ENCODE results near the gene FOXA2. TPM values are rescaled to one million over a fixed set of nuclear protein-coding genes. Genes with fewer than 3 reads are reported as not detected.

FOXA2 gene
- total and polyA plus RNA-seq, 2 donors (not counting 3 experiments of a cell fraction or from before 2014, with no cell fraction given) = not detected

DNA sequence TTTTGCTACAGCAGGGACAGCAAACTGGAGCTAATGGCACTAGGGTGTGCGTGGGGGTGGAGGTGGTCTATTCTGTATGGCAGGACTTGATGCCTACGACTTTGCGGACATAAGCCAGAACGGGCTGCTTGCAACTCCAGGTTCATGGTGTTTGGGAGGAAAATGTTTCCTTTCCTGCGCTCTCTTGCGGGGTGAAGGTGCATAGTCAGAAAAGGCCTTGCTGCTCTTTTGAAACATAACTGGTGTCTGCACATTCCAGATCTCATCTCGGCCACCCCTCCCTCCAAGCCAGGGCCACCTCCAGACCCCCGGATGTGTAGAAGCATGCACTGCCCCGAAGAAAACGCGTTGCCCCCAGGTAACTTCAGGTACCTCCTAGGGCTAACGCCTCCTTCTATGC is 8.1 kb downstream of the FOXA2 start:
- intact Hi-C loops (cut with micrococcal nuclease) = no loop called here

DNA sequence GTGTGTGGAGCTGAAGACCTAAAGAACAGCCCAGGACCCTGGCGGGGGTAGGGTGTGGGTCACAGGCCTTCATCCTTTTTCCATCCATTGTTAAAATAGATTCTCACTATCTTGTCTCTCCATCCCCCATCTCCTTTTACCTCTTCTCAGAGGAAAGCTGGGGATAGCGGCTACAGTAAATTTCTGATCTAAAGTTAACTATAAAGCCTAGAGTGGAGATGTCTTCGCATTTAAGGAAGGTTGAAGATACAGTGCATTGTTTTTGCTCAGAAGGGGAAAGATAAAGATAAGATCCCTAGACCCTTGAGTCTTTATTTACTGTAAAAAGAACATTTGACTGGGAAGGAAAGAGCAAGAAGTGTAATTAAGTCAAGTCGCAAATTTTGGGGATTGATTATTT is 8.6 kb downstream of the FOXA2 start:
- H3K27me3 ChIP-seq (ENCODE audit: control insufficient read depth in 2 of 2, insufficient read depth in 2 of 2, low read length in 2 of 2) = peaks cover 92 to 96% of the 10 kb centered on the region in 2 experiments
- no peak overlapping the region for H3K9ac ChIP-seq (replicated peaks; ENCODE audit: extremely low read depth, insufficient read depth, low read length)
- ChIA-PET POLR2A (no interaction called here), CTCF (interaction anchor here (0.9 kb wide), 1 partner anchor 10 kb away, joined by 3 read pairs; no protein-coding TSS in a partner anchor)
- intact Hi-C loops (cut with micrococcal nuclease) = no loop called here
- H3K36me3 ChIP-seq (ENCODE audit: control insufficient read depth in 2 of 2, extremely low read depth in 1 of 2, insufficient read depth in 2 of 2, low read length in 2 of 2) = no peaks in the 10 kb centered on the region
- dilution Hi-C loops (cut with MboI; ENCODE audit: extremely low pct_ligation_motif_present, low sequenced_read_pairs) = no loop called here
- H3K9me3 ChIP-seq (replicated peaks; ENCODE audit: control insufficient read depth, insufficient read depth, low read length) = no peaks in the 10 kb centered on the region
- DNase-seq (ENCODE audit: low read depth, low spot score) (no peak), FAIRE-seq (no peak)
- H3K9me1 ChIP-seq (replicated peaks; ENCODE audit: control insufficient read depth, extremely low read depth, insufficient read depth, low read length) = no peaks in the 10 kb centered on the region
- no peaks in the 10 kb centered on the region for H4K20me1 ChIP-seq (replicated peaks; ENCODE audit: control insufficient read depth, extremely low read depth, insufficient read depth, low read length)
- H3K4me1 ChIP-seq (ENCODE audit: control insufficient read depth, extremely low read depth, insufficient read depth, low read length) = no peaks in the 10 kb centered on the region
- H3K4me2 ChIP-seq (ENCODE audit: insufficient read depth, low read length) = no peak overlapping the region
- H3K27ac ChIP-seq (ENCODE audit: insufficient read depth, low read depth, low read length) = no peak overlapping the region
- no TSS peak for BruUV-seq (replicated peaks)
- no peak overlapping the region for H3K4me3 ChIP-seq (replicated peaks in 1 of 3; ENCODE audit: insufficient read depth in 1 of 3, low read depth in 1 of 3, low read length in 3 of 3)
- H2AFZ ChIP-seq (ENCODE audit: low read depth, low read length) = no peak overlapping the region
- no peak for TF ChIP-seq JUN (IDR thresholded peaks at IDR 0.05; ENCODE audit: borderline replicate concordance, insufficient read depth, insufficient read length, low read depth)
- no peaks in the 10 kb centered on the region for H3K79me2 ChIP-seq (ENCODE audit: control insufficient read depth, insufficient read depth, low read length)

More for the DNA sequence above, 8.1 kb downstream of the FOXA2 start:
- Histone ChIP-seq H4K20me1 (replicated peaks; ENCODE audit: control insufficient read depth, extremely low read depth, insufficient read depth, low read length) (no peaks in the 10 kb centered on the region), H3K9me3 (replicated peaks; ENCODE audit: control insufficient read depth, insufficient read depth, low read length) (no peaks in the 10 kb centered on the region), H3K4me3 (replicated peaks in 1 of 3; ENCODE audit: insufficient read depth in 1 of 3, low read depth in 1 of 3, low read length in 3 of 3) (no peak overlapping the region), H3K9ac (replicated peaks; ENCODE audit: extremely low read depth, insufficient read depth, low read length) (no peak overlapping the region), H3K79me2 (ENCODE audit: control insufficient read depth, insufficient read depth, low read length) (no peaks in the 10 kb centered on the region), H2AFZ (ENCODE audit: low read depth, low read length) (no peak overlapping the region), H3K36me3 (ENCODE audit: control insufficient read depth in 2 of 2, extremely low read depth in 1 of 2, insufficient read depth in 2 of 2, low read length in 2 of 2) (no peaks in the 10 kb centered on the region), H3K4me2 (ENCODE audit: insufficient read depth, low read length) (no peak overlapping the region), H3K9me1 (replicated peaks; ENCODE audit: control insufficient read depth, extremely low read depth, insufficient read depth, low read length) (no peaks in the 10 kb centered on the region), H3K27me3 (ENCODE audit: control insufficient read depth in 2 of 2, insufficient read depth in 2 of 2, low read length in 2 of 2) (peaks cover 90 to 96% of the 10 kb centered on the region in 2 experiments), H3K27ac (ENCODE audit: insufficient read depth, low read depth, low read length) (no peak overlapping the region), H3K4me1 (ENCODE audit: control insufficient read depth, extremely low read depth, insufficient read depth, low read length) (no peaks in the 10 kb centered on the region)
- FAIRE-seq = no peak
- TF ChIP-seq POLR2AphosphoS5 (IDR thresholded peaks at IDR 0.05; ENCODE audit: insufficient read depth, low read depth, low read length) (no peak), EZH2 (IDR thresholded peaks at IDR 0.05; ENCODE audit: borderline replicate concordance, low read depth, low read length, severe bottlenecking) (peak; percentile 66)
- POLR2A ChIA-PET = no interaction called here
- CTCF ChIA-PET = interaction anchor here (0.6 to 0.9 kb wide), 2 partner anchors 10 to 129 kb away, joined by 3 read pairs; no protein-coding TSS in a partner anchor
- DNase-seq (ENCODE audit: low read depth, low spot score) = no peak
- dilution Hi-C loops (cut with MboI; ENCODE audit: extremely low pct_ligation_motif_present, low sequenced_read_pairs) = no loop called here
- BruUV-seq (replicated peaks) = no TSS peak
